Activated naive CD8-positive, alpha-beta T cell treated with anti-CD3 and anti-CD28 coated beads, Interleukin-2, amount 50 U/mL, for 16 hours (primary cell): ENCODE data around the gene HOOK2.
"Not testable (repeated sequence)": the region's sequence is repeated elsewhere in the genome, so short reads cannot be mapped to it uniquely, and the experiment has no call there.

Experiments
- DNase-seq: peaks from one replicate; pipeline ENCODE4 v3.0.0-alpha.2; 2020; ENCODE audit warnings: low read depth, low spot score

Gene HOOK2

GRCh38 chr19:12774588-12775555, at the start of gene HOOK2:
Gene HOOK2 (minus strand): TSS chr19:12775552. CDS start chr19:12775449, 103 bp downstream.
- DNase-seq, result no peak

- no peak for DNase-seq
Observed at GRCh38 chr19:12821761-12822160, 46.4 kb upstream of the HOOK2 start.

GRCh38 chr19:12817810-12818209, 42.5 kb upstream of the HOOK2 start:
- DNase-seq, result not testable (repeated sequence)

- not testable (repeated sequence) for DNase-seq
Observed at GRCh38 chr19:12817188-12817587, 41.8 kb upstream of the HOOK2 start.

- DNase-seq, result no peak
Observed at GRCh38 chr19:12815088-12815487, 39.7 kb upstream of the HOOK2 start.

GRCh38 chr19:12806242-12807081, 31.1 kb upstream of the HOOK2 start, which contains the start of gene RNASEH2A:
Gene RNASEH2A (plus strand): TSS chr19:12806584. CDS start chr19:12806674, 90 bp downstream.
- DNase-seq, result peak; percentile 64

GRCh38 chr19:12804051-12804450, 28.7 kb upstream of the HOOK2 start:
- DNase-seq, result no peak

GRCh38 chr19:12802267-12803106, 27.1 kb upstream of the HOOK2 start:
- no peak for DNase-seq

- peak; percentile 42 for DNase-seq
Observed at GRCh38 chr19:12801466-12802266, 26.3 kb upstream of the HOOK2 start, which contains the start of the genes PRDX2 and THSD8. Gene PRDX2 (minus strand): TSS chr19:12801800. CDS start chr19:12801261, 539 bp downstream. Gene THSD8 (plus strand): TSS chr19:12802069. CDS start chr19:12802072, 3 bp downstream.

- no peak for DNase-seq
Observed at GRCh38 chr19:12800923-12801465, 25.6 kb upstream of the HOOK2 start.

GRCh38 chr19:12800466-12800770, 25.1 kb upstream of the HOOK2 start:
- no peak for DNase-seq

- no peak for DNase-seq
Observed at GRCh38 chr19:12799742-12800465, 24.6 kb upstream of the HOOK2 start.

GRCh38 chr19:12797607-12798006, 22.3 kb upstream of the HOOK2 start:
- DNase-seq, result not testable (repeated sequence)

- no peak for DNase-seq
Observed at GRCh38 chr19:12797141-12797587, 21.8 kb upstream of the HOOK2 start.

- peak; percentile 56 for DNase-seq
Observed at GRCh38 chr19:12796146-12797071, 21.1 kb upstream of the HOOK2 start.

- no peak for DNase-seq
Observed at GRCh38 chr19:12794971-12795381, 19.6 kb upstream of the HOOK2 start.

GRCh38 chr19:12794196-12794941, 19.0 kb upstream of the HOOK2 start:
- no peak for DNase-seq
